Mammary epithelial cell (primary cell): ENCODE data around the gene NXN.

Source experiments
- EZH2 ChIP-seq: IDR thresholded peaks from 2 replicates; pipeline ENCODE4 v1.6.1; 2012; ENCODE audit warnings: low read length, inconsistent platforms, borderline replicate concordance
- TF ChIP-seq, protein P1 (sequence below), 2 donors: IDR thresholded peaks in 1 of 2; conservative IDR thresholded peaks in 1 of 2; 2 replicates each; pipeline ENCODE4 v1.5.1; 2011 to 2012; ENCODE audit warnings: inconsistent platforms in 2 of 2, low read length in 2 of 2, mild to moderate bottlenecking in 2 of 2, control low read depth in 1 of 2, low read depth in 1 of 2; ENCODE audit not compliant: insufficient read depth in 1 of 2; ENCODE audit errors: extremely low read depth in 1 of 2

DNA sequence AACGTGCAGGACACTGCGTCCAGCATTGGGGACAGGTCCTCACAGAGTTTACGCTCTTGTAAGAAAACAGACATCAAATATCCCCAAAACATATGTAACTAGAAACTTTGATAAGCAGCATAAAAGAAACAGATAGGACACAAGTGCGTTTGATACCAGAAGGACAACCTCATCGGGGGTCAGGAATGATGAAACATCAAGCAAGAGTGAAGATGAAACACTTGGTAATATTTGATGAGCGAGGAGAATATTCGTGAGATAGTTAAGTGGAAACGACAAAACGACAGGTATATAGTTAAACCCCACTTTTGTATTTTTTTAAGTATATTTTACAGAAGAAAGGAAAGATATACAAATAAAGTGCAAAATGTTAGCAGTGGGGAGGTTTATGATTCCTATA is 55.9 kb downstream of the NXN start:
- TF ChIP-seq, protein P1, sequence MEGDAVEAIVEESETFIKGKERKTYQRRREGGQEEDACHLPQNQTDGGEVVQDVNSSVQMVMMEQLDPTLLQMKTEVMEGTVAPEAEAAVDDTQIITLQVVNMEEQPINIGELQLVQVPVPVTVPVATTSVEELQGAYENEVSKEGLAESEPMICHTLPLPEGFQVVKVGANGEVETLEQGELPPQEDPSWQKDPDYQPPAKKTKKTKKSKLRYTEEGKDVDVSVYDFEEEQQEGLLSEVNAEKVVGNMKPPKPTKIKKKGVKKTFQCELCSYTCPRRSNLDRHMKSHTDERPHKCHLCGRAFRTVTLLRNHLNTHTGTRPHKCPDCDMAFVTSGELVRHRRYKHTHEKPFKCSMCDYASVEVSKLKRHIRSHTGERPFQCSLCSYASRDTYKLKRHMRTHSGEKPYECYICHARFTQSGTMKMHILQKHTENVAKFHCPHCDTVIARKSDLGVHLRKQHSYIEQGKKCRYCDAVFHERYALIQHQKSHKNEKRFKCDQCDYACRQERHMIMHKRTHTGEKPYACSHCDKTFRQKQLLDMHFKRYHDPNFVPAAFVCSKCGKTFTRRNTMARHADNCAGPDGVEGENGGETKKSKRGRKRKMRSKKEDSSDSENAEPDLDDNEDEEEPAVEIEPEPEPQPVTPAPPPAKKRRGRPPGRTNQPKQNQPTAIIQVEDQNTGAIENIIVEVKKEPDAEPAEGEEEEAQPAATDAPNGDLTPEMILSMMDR (conservative IDR thresholded peaks at IDR 0.05 in 1 of 2, IDR thresholded peaks at IDR 0.05 in 1 of 2; ENCODE audit: extremely low read depth in 1 of 2, insufficient read depth in 1 of 2, low read depth in 1 of 2, low read length in 2 of 2) = no peak
- TF ChIP-seq EZH2 = no peak
